HEK293 (cell line): Measurements from ENCODE around the gene ZFP1.

Experiments used
- CTCF ChIA-PET: fragments of 350-600 bp; formaldehyde crosslinking; extraction: SDS; loops from one replicate; lab custom pipeline; 2021; ENCODE audit warnings: antibody characterized with exemption; lab: Yijun Ruan, JAX
- POLR2A ChIA-PET: fragments of 300-600 bp; formaldehyde crosslinking; extraction: SDS; loops from one replicate; lab custom pipeline; 2020; ENCODE audit warnings: antibody characterized with exemption, inconsistent platforms; lab: Yijun Ruan, JAX
- H3K27ac ChIP-seq: fragments of 200-500 bp; sonication (Bioruptor generic); 2 replicates; pipeline ENCODE4 v1.5.1; 2014; ENCODE audit warnings: low read depth, low read length, control low read depth, inconsistent platforms; ENCODE audit errors: extremely low read depth
- H3K36me3 ChIP-seq, 2 experiments: fragments of 200-500 bp in 1 of 2; sonication (Bioruptor generic) in 1 of 2; 1 replicate in 1 of 2; 2 replicates in 1 of 2; pipeline ENCODE4 v1.5.1; 2014 to 2017; ENCODE audit warnings: inconsistent platforms in 2 of 2, low read length in 2 of 2; ENCODE audit not compliant: control insufficient read depth in 2 of 2, insufficient read depth in 1 of 2
- H3K4me1 ChIP-seq: fragments of 200-500 bp; sonication (Bioruptor generic); 2 replicates; pipeline ENCODE4 v1.5.1; 2014; ENCODE audit warnings: mild to moderate bottlenecking, low read length, inconsistent platforms; ENCODE audit not compliant: control insufficient read depth, insufficient read depth
- H3K4me3 ChIP-seq: 2 replicates; pipeline ENCODE4 v1.5.1; 2011; ENCODE audit warnings: low read depth, mild to moderate bottlenecking, control low read depth, low read length, moderate library complexity
- H3K9me3 ChIP-seq: fragments of 200-500 bp; sonication (Bioruptor generic); 2 replicates; pipeline ENCODE4 v1.5.1; 2014; ENCODE audit warnings: low read depth, low read length, inconsistent platforms; ENCODE audit not compliant: control insufficient read depth, insufficient read depth
- EGR2 ChIP-seq: fragments of 450-650 bp; formaldehyde crosslinking; IDR thresholded peaks from 2 replicates; pipeline ENCODE4 v1.5.1; 2016; ENCODE audit warnings: low read depth, missing biosample characterization, missing genetic modification characterization
- SCRT2 ChIP-seq: fragments of 450-650 bp; formaldehyde crosslinking; IDR thresholded peaks from 2 replicates; pipeline ENCODE4 v1.5.1; 2016; ENCODE audit warnings: missing biosample characterization, missing genetic modification characterization
- ZNF266 ChIP-seq: fragments of 450-650 bp; formaldehyde crosslinking; IDR thresholded peaks from 2 replicates; pipeline ENCODE4 v1.5.1; 2016; ENCODE audit warnings: missing biosample characterization, missing genetic modification characterization, low read depth
- ZNF341 ChIP-seq: fragments of 450-650 bp; formaldehyde crosslinking; IDR thresholded peaks from 2 replicates; pipeline ENCODE4; 2016; ENCODE audit warnings: low read depth, missing biosample characterization, missing genetic modification characterization
- ZNF404 ChIP-seq: fragments of 450-650 bp; formaldehyde crosslinking; IDR thresholded peaks from 2 replicates; pipeline ENCODE4 v1.5.1; 2017; ENCODE audit warnings: missing biosample characterization, missing genetic modification characterization
- ZNF561 ChIP-seq: fragments of 450-650 bp; IDR thresholded peaks from 2 replicates; pipeline ENCODE4 v1.5.1; 2018; ENCODE audit warnings: missing biosample characterization, missing genetic modification characterization, borderline replicate concordance
- TF ChIP-seq, protein P1 (sequence below): fragments of 450-650 bp; formaldehyde crosslinking; IDR thresholded peaks from 2 replicates; pipeline ENCODE4 v1.5.1; 2016; ENCODE audit warnings: missing biosample characterization, missing genetic modification characterization
- TF ChIP-seq, protein P2 (sequence below): fragments of 450-650 bp; formaldehyde crosslinking; IDR thresholded peaks from 2 replicates; pipeline ENCODE4 v1.5.1; 2016; ENCODE audit warnings: missing biosample characterization, missing genetic modification characterization
- TF ChIP-seq, protein P3 (sequence below): fragments of 450-650 bp; formaldehyde crosslinking; IDR thresholded peaks from 2 replicates; pipeline ENCODE4 v1.5.0; 2017; ENCODE audit warnings: missing biosample characterization, missing genetic modification characterization, borderline replicate concordance
- TF ChIP-seq, protein P4 (sequence below): fragments of 450-650 bp; formaldehyde crosslinking; IDR thresholded peaks from 2 replicates; pipeline ENCODE4 v1.5.1; 2016; ENCODE audit warnings: missing biosample characterization, missing genetic modification characterization
- TF ChIP-seq, protein P5 (sequence below): fragments of 450-650 bp; formaldehyde crosslinking; IDR thresholded peaks from 2 replicates; pipeline ENCODE4 v1.5.1; 2016; ENCODE audit warnings: missing biosample characterization, missing genetic modification characterization, borderline replicate concordance
- TF ChIP-seq, protein P6 (sequence below): fragments of 450-650 bp; formaldehyde crosslinking; IDR thresholded peaks from 2 replicates; pipeline ENCODE4 v1.5.1; 2017; ENCODE audit warnings: missing biosample characterization, missing genetic modification characterization

ZFP1 gene

DNA sequence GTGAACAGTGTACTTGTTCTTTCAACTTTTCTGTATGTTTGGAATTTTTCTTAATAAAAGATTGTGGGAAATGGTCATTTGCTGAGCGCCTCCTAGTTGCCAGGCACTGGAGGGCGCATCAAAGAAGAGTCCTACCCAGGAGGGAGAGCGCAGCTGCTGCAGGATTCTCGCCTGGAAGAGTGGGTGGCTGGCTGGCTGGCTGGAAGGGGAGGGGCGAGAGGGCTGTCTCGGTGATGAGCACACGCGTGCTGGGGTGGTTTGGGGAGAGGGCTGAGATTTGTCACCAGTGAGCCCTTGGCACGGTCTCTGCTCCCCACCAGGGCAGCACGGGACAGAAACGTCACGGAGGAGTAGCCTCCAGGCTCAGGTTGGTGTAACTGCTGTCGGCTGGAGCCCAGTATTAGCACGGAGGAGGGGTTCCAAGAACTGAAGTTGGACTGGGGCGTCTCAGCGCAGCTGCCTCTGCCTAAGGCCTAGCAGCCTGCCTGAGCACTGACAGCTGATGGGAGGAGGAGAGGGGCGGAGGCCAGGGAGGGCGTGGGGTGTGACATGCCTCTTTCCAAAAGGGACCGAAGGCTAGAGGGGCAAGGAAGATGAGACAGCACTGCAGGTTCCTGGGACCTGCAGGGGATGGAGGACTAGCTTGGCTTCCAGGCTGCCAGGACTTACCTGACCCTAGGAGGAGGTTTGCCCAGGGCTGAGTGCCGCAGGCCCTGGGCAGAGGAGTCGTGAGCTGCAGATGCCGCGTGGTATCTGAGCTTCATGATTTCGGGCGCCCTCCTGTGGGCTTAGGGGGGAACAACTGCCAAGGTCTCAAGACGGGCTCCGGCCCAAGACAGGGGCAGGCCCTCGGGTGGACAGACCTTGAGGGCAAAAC, 37.4 kb upstream of the ZFP1 start (continued):
- TF ChIP-seq, protein P1, sequence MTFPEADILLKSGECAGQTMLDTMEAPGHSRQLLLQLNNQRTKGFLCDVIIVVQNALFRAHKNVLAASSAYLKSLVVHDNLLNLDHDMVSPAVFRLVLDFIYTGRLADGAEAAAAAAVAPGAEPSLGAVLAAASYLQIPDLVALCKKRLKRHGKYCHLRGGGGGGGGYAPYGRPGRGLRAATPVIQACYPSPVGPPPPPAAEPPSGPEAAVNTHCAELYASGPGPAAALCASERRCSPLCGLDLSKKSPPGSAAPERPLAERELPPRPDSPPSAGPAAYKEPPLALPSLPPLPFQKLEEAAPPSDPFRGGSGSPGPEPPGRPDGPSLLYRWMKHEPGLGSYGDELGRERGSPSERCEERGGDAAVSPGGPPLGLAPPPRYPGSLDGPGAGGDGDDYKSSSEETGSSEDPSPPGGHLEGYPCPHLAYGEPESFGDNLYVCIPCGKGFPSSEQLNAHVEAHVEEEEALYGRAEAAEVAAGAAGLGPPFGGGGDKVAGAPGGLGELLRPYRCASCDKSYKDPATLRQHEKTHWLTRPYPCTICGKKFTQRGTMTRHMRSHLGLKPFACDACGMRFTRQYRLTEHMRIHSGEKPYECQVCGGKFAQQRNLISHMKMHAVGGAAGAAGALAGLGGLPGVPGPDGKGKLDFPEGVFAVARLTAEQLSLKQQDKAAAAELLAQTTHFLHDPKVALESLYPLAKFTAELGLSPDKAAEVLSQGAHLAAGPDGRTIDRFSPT (tag by site-specific recombination), result peak; percentile 22; the same call in 1 of the 2 replicates
- TF ChIP-seq ZNF341 (tag by site-specific recombination) (no peak), ZNF266 (tag by site-specific recombination) (no peak), EGR2 (peak; percentile 54; the same call in 1 of the 2 replicates)
- TF ChIP-seq, protein P2, sequence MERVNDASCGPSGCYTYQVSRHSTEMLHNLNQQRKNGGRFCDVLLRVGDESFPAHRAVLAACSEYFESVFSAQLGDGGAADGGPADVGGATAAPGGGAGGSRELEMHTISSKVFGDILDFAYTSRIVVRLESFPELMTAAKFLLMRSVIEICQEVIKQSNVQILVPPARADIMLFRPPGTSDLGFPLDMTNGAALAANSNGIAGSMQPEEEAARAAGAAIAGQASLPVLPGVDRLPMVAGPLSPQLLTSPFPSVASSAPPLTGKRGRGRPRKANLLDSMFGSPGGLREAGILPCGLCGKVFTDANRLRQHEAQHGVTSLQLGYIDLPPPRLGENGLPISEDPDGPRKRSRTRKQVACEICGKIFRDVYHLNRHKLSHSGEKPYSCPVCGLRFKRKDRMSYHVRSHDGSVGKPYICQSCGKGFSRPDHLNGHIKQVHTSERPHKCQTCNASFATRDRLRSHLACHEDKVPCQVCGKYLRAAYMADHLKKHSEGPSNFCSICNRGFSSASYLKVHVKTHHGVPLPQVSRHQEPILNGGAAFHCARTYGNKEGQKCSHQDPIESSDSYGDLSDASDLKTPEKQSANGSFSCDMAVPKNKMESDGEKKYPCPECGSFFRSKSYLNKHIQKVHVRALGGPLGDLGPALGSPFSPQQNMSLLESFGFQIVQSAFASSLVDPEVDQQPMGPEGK (tag by site-specific recombination), result 0 out of 2 replicates have a peak, but pooled peaks have one; percentile 23

DNA sequence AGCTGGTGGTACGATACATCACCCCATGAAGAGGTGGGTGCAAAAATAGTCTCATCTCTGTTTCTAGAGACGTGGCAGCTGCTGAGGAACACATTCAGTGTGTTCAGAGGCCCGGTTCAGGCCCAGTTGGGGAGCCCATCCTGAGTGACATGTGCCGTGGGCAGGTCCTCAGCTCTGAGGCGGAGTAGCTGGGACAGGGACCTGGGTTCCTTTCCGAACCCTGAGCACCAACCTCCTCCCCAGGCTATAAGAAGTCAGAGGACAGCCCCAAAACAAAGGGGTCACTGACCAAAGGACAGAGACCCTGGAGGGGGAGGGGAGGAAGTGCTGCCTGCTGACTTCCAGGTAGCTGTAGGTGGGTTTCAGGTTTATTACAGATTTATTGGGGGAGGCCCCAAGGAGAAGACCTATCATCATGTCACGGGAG, 36.8 kb upstream of the ZFP1 start:
- Histone ChIP-seq H3K4me1 (no peaks in the 10 kb centered on the region; the same call in 1 of the 2 replicates), H3K4me3 (no peak overlapping the region), H3K36me3 (no peaks in the 10 kb centered on the region), H3K9me3 (no peaks in the 10 kb centered on the region), H3K27ac (no peak overlapping the region)
- TF ChIP-seq SCRT2 (no peak), ZNF561 (tag by site-specific recombination) (0 out of 2 replicates have a peak, but pooled peaks have one; percentile 9)
- TF ChIP-seq, protein P3, sequence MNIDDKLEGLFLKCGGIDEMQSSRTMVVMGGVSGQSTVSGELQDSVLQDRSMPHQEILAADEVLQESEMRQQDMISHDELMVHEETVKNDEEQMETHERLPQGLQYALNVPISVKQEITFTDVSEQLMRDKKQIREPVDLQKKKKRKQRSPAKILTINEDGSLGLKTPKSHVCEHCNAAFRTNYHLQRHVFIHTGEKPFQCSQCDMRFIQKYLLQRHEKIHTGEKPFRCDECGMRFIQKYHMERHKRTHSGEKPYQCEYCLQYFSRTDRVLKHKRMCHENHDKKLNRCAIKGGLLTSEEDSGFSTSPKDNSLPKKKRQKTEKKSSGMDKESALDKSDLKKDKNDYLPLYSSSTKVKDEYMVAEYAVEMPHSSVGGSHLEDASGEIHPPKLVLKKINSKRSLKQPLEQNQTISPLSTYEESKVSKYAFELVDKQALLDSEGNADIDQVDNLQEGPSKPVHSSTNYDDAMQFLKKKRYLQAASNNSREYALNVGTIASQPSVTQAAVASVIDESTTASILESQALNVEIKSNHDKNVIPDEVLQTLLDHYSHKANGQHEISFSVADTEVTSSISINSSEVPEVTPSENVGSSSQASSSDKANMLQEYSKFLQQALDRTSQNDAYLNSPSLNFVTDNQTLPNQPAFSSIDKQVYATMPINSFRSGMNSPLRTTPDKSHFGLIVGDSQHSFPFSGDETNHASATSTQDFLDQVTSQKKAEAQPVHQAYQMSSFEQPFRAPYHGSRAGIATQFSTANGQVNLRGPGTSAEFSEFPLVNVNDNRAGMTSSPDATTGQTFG (tag by site-specific recombination), result no peak
- TF ChIP-seq, protein P4, sequence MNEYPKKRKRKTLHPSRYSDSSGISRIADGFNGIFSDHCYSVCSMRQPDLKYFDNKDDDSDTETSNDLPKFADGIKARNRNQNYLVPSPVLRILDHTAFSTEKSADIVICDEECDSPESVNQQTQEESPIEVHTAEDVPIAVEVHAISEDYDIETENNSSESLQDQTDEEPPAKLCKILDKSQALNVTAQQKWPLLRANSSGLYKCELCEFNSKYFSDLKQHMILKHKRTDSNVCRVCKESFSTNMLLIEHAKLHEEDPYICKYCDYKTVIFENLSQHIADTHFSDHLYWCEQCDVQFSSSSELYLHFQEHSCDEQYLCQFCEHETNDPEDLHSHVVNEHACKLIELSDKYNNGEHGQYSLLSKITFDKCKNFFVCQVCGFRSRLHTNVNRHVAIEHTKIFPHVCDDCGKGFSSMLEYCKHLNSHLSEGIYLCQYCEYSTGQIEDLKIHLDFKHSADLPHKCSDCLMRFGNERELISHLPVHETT, result no peak
- CTCF ChIA-PET, result interaction anchor here (0.5 to 4.3 kb wide), 45 partner anchors 8 to 403 kb away, joined by 3 to 47 read pairs (median 4); partner anchors contain the start of genes WDR59 and ZNRF1
- POLR2A ChIA-PET, result interaction anchor here (1.7 to 1.9 kb wide), 2 partner anchors 113 to 127 kb away, joined by 8 to 10 read pairs; partner anchors contain the start of genes WDR59 and ZNRF1

DNA sequence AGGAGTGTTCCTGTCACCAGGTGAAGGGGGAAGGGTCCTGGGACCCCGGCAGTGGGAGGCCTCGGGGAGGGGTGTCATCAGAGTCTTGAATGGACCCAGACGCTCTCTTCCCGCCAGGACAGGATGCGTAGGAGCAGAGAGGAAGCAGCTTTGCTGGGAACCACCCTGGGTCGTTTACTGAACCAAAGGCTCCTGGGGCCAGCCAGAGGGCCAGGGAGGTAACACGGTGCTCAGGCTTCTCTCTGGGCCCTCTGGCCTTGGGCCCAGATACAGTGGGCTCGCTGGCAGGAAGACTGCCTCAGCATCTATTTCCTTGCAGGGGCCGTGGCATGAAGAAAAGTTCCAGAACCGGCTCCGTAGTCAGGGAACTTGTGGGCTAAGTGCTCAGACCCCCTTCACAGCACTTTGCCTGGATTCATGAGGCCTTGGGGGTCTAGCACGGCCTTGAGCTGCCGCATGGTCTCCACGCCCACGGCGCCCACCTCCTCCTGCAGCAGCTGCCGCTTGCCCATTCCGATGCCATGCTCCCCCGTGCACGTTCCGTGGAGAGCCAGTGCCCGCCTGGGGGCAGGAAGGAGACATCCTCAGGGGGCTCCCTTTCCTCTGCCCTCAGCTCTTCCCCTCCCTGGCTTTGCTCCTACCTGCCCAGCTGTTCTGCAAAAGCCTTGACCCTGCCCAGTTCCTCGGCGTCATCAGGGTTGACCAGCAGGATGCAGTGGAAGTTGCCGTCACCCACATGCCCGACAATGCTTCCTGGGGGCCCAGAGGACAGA, 36.2 kb upstream of the ZFP1 start:
- POLR2A ChIA-PET, result interaction anchor here (1.7 to 1.9 kb wide), 2 partner anchors 114 to 127 kb away, joined by 8 to 10 read pairs; partner anchors contain the start of genes WDR59 and ZNRF1
- H3K4me1 ChIP-seq, result no peaks in the 10 kb centered on the region; the same call in 1 of the 2 replicates
- TF ChIP-seq ZNF404 (tag by site-specific recombination), result no peak
- TF ChIP-seq, protein P5, sequence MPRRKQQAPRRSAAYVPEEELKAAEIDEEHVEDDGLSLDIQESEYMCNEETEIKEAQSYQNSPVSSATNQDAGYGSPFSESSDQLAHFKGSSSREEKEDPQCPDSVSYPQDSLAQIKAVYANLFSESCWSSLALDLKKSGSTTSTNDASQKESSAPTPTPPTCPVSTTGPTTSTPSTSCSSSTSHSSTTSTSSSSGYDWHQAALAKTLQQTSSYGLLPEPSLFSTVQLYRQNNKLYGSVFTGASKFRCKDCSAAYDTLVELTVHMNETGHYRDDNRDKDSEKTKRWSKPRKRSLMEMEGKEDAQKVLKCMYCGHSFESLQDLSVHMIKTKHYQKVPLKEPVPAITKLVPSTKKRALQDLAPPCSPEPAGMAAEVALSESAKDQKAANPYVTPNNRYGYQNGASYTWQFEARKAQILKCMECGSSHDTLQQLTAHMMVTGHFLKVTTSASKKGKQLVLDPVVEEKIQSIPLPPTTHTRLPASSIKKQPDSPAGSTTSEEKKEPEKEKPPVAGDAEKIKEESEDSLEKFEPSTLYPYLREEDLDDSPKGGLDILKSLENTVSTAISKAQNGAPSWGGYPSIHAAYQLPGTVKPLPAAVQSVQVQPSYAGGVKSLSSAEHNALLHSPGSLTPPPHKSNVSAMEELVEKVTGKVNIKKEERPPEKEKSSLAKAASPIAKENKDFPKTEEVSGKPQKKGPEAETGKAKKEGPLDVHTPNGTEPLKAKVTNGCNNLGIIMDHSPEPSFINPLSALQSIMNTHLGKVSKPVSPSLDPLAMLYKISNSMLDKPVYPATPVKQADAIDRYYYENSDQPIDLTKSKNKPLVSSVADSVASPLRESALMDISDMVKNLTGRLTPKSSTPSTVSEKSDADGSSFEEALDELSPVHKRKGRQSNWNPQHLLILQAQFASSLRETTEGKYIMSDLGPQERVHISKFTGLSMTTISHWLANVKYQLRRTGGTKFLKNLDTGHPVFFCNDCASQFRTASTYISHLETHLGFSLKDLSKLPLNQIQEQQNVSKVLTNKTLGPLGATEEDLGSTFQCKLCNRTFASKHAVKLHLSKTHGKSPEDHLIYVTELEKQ (tag by site-specific recombination), result no peak
- TF ChIP-seq, protein P6, sequence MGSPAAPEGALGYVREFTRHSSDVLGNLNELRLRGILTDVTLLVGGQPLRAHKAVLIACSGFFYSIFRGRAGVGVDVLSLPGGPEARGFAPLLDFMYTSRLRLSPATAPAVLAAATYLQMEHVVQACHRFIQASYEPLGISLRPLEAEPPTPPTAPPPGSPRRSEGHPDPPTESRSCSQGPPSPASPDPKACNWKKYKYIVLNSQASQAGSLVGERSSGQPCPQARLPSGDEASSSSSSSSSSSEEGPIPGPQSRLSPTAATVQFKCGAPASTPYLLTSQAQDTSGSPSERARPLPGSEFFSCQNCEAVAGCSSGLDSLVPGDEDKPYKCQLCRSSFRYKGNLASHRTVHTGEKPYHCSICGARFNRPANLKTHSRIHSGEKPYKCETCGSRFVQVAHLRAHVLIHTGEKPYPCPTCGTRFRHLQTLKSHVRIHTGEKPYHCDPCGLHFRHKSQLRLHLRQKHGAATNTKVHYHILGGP (tag by site-specific recombination), result no peak

More for the DNA sequence above, 36.2 kb upstream of the ZFP1 start:
- CTCF ChIA-PET, result interaction anchor here (0.8 to 3.3 kb wide), 29 partner anchors 8 to 404 kb away, joined by 3 to 47 read pairs (median 4); partner anchors contain the start of genes WDR59 and ZNRF1
- H3K4me3 ChIP-seq, result no peak overlapping the region
- no peak overlapping the region for H3K27ac ChIP-seq
- no peaks in the 10 kb centered on the region for H3K9me3 ChIP-seq
- H3K36me3 ChIP-seq, result no peaks in the 10 kb centered on the region
